B cell (primary cell): Measurements from ENCODE around the gene ALG3. TPM values are rescaled to one million over a fixed set of nuclear protein-coding genes. Genes with fewer than 3 reads are reported as not detected.

Experiments
- ATAC-seq: fragments of 200-7000 bp; cut with Tn5 transposase; one replicate; pipeline ENCODE4 v1.10.0; 2021; ENCODE audit warnings: low read depth, mild to moderate bottlenecking, moderate number of reproducible peaks, moderate library complexity
- CTCF ChIA-PET: fragments of 350-600 bp; sonication (Branson Sonifier 250); formaldehyde crosslinking; loops from one replicate; lab custom pipeline; 2021; ENCODE audit warnings: antibody characterized with exemption, inconsistent platforms; lab: Charles Lee
- POLR2A ChIA-PET: fragments of 350-600 bp; sonication (Branson Sonifier 250); formaldehyde crosslinking; loops from one replicate; lab custom pipeline; 2021; ENCODE audit warnings: antibody characterized with exemption; lab: Charles Lee
- DNase-seq: peaks from one replicate; pipeline ENCODE4 v3.0.0; 2013
- H2AFZ ChIP-seq: 2 replicates; pipeline ENCODE4 v1.6.1; 2012; ENCODE audit warnings: mild to moderate bottlenecking, low read depth, low read length; ENCODE audit not compliant: insufficient read depth, poor library complexity, severe bottlenecking
- H3K27ac ChIP-seq, 2 donors: 1 replicate in 1 of 2; 2 replicates in 1 of 2; pipeline ENCODE4 v1.5.1; 2012 to 2013; ENCODE audit warnings: low read length in 2 of 2, mild to moderate bottlenecking in 2 of 2, moderate library complexity in 1 of 2
- H3K27me3 ChIP-seq, 4 experiments: fragments of 200-600 bp in 1 of 4; sonication (generic) in 1 of 4; replicated peaks in 1 of 4; 1 replicate in 2 of 4; 2 replicates in 2 of 4; pipeline versions ENCODE4 v1.6.1 to v1.7.0; 2013 to 2016; ENCODE audit warnings: low read length in 3 of 4, mild to moderate bottlenecking in 2 of 4, mixed read lengths in 1 of 4, moderate library complexity in 1 of 4; ENCODE audit not compliant: insufficient read depth in 4 of 4, control insufficient read depth in 3 of 4; ENCODE audit errors: control extremely low read depth in 1 of 4
- H3K36me3 ChIP-seq, 2 experiments: replicated peaks in 1 of 2; 1 replicate in 1 of 2; 2 replicates in 1 of 2; pipeline versions ENCODE4 v1.6.1 to v1.7.1; 2013; ENCODE audit warnings: low read length in 1 of 2; ENCODE audit not compliant: insufficient read depth in 2 of 2, control insufficient read depth in 1 of 2; ENCODE audit errors: control extremely low read depth in 1 of 2, extremely low read depth in 1 of 2
- H3K4me1 ChIP-seq, 2 donors: fragments of 200-600 bp in 1 of 2; sonication (generic) in 1 of 2; 1 replicate in 1 of 2; 2 replicates in 1 of 2; pipeline versions ENCODE4 v1.5.1 to v1.6.1; 2013 to 2017; ENCODE audit warnings: low read length in 2 of 2; ENCODE audit not compliant: control insufficient read depth in 2 of 2, insufficient read depth in 2 of 2
- H3K4me2 ChIP-seq: replicated peaks from 2 replicates; pipeline ENCODE3; 2012; ENCODE audit warnings: mild to moderate bottlenecking, low read depth, low read length; ENCODE audit not compliant: poor library complexity, severe bottlenecking
- H3K4me3 ChIP-seq, 5 experiments: fragments of 200-600 bp in 1 of 5; sonication (generic) in 1 of 5; 1 replicate in 3 of 5; 2 replicates in 2 of 5; pipeline versions ENCODE4 v1.5.1 to v1.7.0; 2011 to 2016; ENCODE audit warnings: low read length in 4 of 5, mild to moderate bottlenecking in 4 of 5, low read depth in 2 of 5, control low read depth in 1 of 5, moderate library complexity in 1 of 5; ENCODE audit not compliant: insufficient read depth in 1 of 5; ENCODE audit errors: control extremely low read depth in 1 of 5, extremely low read depth in 1 of 5
- H3K79me2 ChIP-seq: fragments of 200-600 bp; sonication (generic); one replicate; pipeline ENCODE4 v1.6.0; 2016; ENCODE audit warnings: low read length; ENCODE audit not compliant: control insufficient read depth, insufficient read depth
- H3K9ac ChIP-seq: fragments of 200-600 bp; sonication (generic); 2 replicates; pipeline ENCODE4 v1.6.1; 2017; ENCODE audit warnings: mild to moderate bottlenecking, low read length, moderate library complexity
- H3K9me3 ChIP-seq, 3 donors: one replicate each; pipeline versions ENCODE4 v1.6.1 to v1.7.1; 2013; ENCODE audit warnings: low read length in 2 of 3; ENCODE audit not compliant: control insufficient read depth in 2 of 3, insufficient read depth in 1 of 3; ENCODE audit errors: control extremely low read depth in 1 of 3
- H4K20me1 ChIP-seq: 2 replicates; pipeline ENCODE4 v1.6.0; 2012; ENCODE audit warnings: mild to moderate bottlenecking, low read length; ENCODE audit not compliant: insufficient read depth, control insufficient read depth, poor library complexity, severe bottlenecking
- H3K27ac Mint-ChIP-seq: one replicate; pipeline ENCODE4 v1.8.0; 2021; ENCODE audit warnings: mixed read lengths
- H3K27me3 Mint-ChIP-seq: one replicate; pipeline ENCODE4 v1.8.0; 2021; ENCODE audit warnings: mixed read lengths
- H3K4me1 Mint-ChIP-seq: one replicate; pipeline ENCODE4 v1.8.0; 2021; ENCODE audit warnings: mixed read lengths
- H3K4me3 Mint-ChIP-seq: one replicate; pipeline ENCODE4 v1.8.0; 2021; ENCODE audit warnings: mixed read lengths
- H3K9me3 Mint-ChIP-seq: one replicate; pipeline ENCODE4 v1.8.0; 2022; ENCODE audit warnings: mixed read lengths; ENCODE audit not compliant: insufficient read depth
- EZH2 ChIP-seq: IDR thresholded peaks from 2 replicates; pipeline ENCODE4 v1.6.1; 2012; ENCODE audit warnings: borderline replicate concordance, low read depth, mild to moderate bottlenecking, moderate library complexity, low read length; ENCODE audit not compliant: insufficient read depth, poor library complexity, severe bottlenecking
- WGBS: methylation state at CpG from one replicate; pipeline ENCODE4 v1.1.5; 2013; ENCODE audit warnings: missing lambda C conversion rate; ENCODE audit not compliant: insufficient coverage; 5-methylcytosine and 5-hydroxymethylcytosine counted together
- intact Hi-C: fragments of 100-400 bp; cut with micrococcal nuclease; formaldehyde crosslinking; loops from one replicate; pipeline ENCODE4 v1.10.0; 2022
- polyA plus RNA-seq: library from polyadenylated mRNA; depleted of rRNA; stranded (reverse); fragments of >200 nt; gene quantifications from 2 replicates; pipeline ENCODE4 v1.2.3, GENCODE V29; 2012
- total RNA-seq, 2 donors: library from RNA; stranded (reverse); fragments of 120-200 nt in 1 of 2; gene quantifications; 1 replicate in 1 of 2; 2 replicates in 1 of 2; pipeline versions ENCODE4 v1.2.3 to v1.2.4, GENCODE V29; 2013 to 2022
- TF ChIP-seq, protein P1 (sequence below): fragments of 200-600 bp; IDR thresholded peaks from one replicate; pipeline ENCODE4 v1.8.0; 2022; ENCODE audit warnings: antibody characterized with exemption, mild to moderate bottlenecking

Gene ALG3
- total and polyA plus RNA-seq, 2 donors (not counting 1 experiment from before 2014, with no cell fraction given): 36.1 to 38.6 TPM

DNA sequence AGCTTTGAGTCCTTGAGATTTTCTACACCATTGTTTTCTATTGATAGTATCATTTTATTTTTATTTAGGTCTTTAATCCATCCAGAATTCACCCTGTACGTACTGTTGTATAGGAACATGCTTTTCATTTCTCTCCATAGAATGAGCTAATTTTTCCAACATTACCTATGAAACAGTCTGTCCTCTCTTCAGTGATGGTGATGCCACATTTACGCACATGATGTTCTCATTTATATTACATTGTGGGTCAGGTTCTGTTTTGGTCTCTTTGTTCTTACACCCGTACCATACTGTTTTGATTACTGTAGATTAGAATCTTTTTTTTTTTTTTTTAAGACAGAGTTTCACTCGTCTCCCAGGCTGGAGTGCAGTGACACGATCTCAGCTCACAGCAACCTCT lies 37.0 kb downstream of the ALG3 start:
- Histone ChIP-seq H3K4me2 (no peak overlapping the region), H3K27ac (no peak overlapping the region), H4K20me1 (no peaks in the 10 kb centered on the region), H3K79me2 (no peaks in the 10 kb centered on the region), H3K9ac (no peak overlapping the region), H3K36me3 (no peaks in the 10 kb centered on the region), H3K4me1 (no peaks in the 10 kb centered on the region), H2AFZ (no peak overlapping the region), H3K9me3 (no peaks in the 10 kb centered on the region), H3K27me3 (peaks cover 0 to 3% (median under 1%) of the 10 kb centered on the region in 4 experiments), H3K4me3 (no peak overlapping the region)
- H3K4me3 Mint-ChIP-seq: no peak overlapping the region
- no peaks in the 10 kb centered on the region for H3K4me1 Mint-ChIP-seq
- DNase-seq (no peak), ATAC-seq (no peak)
- WGBS: no CpG with 5 or more reads among the region's 5 CpGs
- H3K27ac Mint-ChIP-seq: no peak overlapping the region
- no peaks in the 10 kb centered on the region for H3K9me3 Mint-ChIP-seq
- no peak for TF ChIP-seq EZH2
- TF ChIP-seq, protein P1, sequence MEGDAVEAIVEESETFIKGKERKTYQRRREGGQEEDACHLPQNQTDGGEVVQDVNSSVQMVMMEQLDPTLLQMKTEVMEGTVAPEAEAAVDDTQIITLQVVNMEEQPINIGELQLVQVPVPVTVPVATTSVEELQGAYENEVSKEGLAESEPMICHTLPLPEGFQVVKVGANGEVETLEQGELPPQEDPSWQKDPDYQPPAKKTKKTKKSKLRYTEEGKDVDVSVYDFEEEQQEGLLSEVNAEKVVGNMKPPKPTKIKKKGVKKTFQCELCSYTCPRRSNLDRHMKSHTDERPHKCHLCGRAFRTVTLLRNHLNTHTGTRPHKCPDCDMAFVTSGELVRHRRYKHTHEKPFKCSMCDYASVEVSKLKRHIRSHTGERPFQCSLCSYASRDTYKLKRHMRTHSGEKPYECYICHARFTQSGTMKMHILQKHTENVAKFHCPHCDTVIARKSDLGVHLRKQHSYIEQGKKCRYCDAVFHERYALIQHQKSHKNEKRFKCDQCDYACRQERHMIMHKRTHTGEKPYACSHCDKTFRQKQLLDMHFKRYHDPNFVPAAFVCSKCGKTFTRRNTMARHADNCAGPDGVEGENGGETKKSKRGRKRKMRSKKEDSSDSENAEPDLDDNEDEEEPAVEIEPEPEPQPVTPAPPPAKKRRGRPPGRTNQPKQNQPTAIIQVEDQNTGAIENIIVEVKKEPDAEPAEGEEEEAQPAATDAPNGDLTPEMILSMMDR: no peak
- POLR2A ChIA-PET: no interaction called here
- intact Hi-C loops: no loop called here
- CTCF ChIA-PET: no interaction called here
- H3K27me3 Mint-ChIP-seq: peaks cover 16% of the 10 kb centered on the region

DNA sequence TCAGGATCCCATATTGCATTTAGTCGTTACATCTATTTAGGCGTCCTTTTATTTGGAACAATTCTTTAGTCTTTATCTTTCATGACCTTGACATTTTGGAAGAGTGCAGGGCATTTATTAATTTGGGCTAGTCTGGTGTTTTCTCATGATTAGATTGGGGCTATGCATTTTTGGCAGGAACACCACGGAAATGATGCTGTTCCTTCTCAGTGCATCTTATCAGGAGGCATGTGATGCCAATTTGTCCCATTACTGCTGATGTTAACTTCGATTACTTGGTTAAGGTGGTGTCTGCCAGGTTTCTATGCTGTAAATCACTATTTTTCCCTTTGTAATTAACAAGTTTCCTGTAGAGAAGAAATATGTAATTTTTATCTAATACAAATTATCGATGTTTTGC lies 37.5 kb downstream of the ALG3 start:
- H3K27ac ChIP-seq: no peak overlapping the region
- H3K9me3 ChIP-seq: no peaks in the 10 kb centered on the region
- Mint-ChIP-seq H3K9me3 (no peaks in the 10 kb centered on the region), H3K4me3 (no peak overlapping the region), H3K27ac (no peak overlapping the region), H3K4me1 (no peaks in the 10 kb centered on the region), H3K27me3 (peaks cover 20% of the 10 kb centered on the region)
- no peak overlapping the region for H2AFZ ChIP-seq
- DNase-seq (no peak), ATAC-seq (no peak)
- H4K20me1 ChIP-seq: no peaks in the 10 kb centered on the region
- intact Hi-C loops: no loop called here
- TF ChIP-seq, protein P1: no peak
- TF ChIP-seq EZH2: no peak
- no peak overlapping the region for H3K9ac ChIP-seq
- H3K4me1 ChIP-seq: no peaks in the 10 kb centered on the region
- H3K4me2 ChIP-seq: no peak overlapping the region
- POLR2A ChIA-PET: no interaction called here
- no peaks in the 10 kb centered on the region for H3K36me3 ChIP-seq
- H3K27me3 ChIP-seq: peaks cover 0 to 5% (median 1%) of the 10 kb centered on the region in 4 experiments
- no peak overlapping the region for H3K4me3 ChIP-seq
- CTCF ChIA-PET: interaction anchor here (1.2 kb wide), 1 partner anchor 16 kb away, joined by 4 read pairs; no protein-coding TSS in a partner anchor
- H3K79me2 ChIP-seq: no peaks in the 10 kb centered on the region
- WGBS: no CpG with 5 or more reads among the region's 5 CpGs
